ENCODE results near the gene COX4I2.

COX4I2 gene

GRCh38 chr20:31637660-31638059 is at the start of gene COX4I2:
Gene COX4I2, plus strand, starts transcription at chr20:31637912. Its CDS starts 1,106 bp downstream, at chr20:31639018.
- Histone ChIP-seq H3K27me3 (ENCODE audit: insufficient read depth, low read length) (peaks cover 6% of the 10 kb centered on the region; the same call in 1 of the 2 replicates), H3F3A (ENCODE audit: insufficient read depth, low read length) (no peaks in the 10 kb centered on the region)

DNA sequence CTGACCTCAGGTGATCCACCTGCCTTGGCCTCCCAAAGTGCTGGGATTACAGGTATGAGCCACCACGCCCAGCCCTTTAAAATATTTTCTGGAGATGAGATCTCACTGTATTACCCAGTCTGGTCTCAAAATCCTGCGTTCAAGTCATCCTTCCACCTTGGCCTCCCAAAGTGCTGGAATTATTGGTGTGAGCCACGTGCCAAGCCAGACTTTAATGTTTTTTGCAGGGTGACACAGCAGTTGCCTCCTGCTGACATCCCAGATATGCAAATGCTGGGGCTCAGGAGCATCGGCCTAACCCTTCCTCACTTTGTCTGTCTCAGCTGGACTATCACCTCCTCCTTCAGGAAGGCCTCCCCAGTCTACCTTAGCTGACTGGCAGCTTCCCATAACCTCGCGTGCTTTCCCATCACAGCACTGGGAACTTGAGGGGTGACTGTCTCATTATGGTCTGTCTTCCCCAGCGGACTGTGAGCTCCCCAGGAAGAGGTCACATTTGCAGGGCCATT is 46.9 kb upstream of the COX4I2 start:
- Histone ChIP-seq H4K20me1 (ENCODE audit: insufficient read depth, low read length) (no peaks in the 10 kb centered on the region), H3F3A (ENCODE audit: insufficient read depth, low read length) (no peaks in the 10 kb centered on the region; the same call in 1 of the 2 replicates), H3K27ac (ENCODE audit: low read depth, low read length, poor library complexity, severe bottlenecking) (no peak overlapping the region), H3K9me2 (ENCODE audit: low read depth, low read length) (no peaks in the 10 kb centered on the region), H2AFZ (ENCODE audit: low read length) (no peak overlapping the region), H3K27me3 (ENCODE audit: insufficient read depth, low read length) (no peaks in the 10 kb centered on the region), H3K36me3 (ENCODE audit: insufficient read depth, low read length) (no peaks in the 10 kb centered on the region), H3K9me3 (ENCODE audit: low read length) (no peaks in the 10 kb centered on the region), H3K4me3 (ENCODE audit: low read depth, low read length, poor library complexity, severe bottlenecking) (no peak overlapping the region), H3K79me2 (ENCODE audit: insufficient read depth, low read length) (no peaks in the 10 kb centered on the region), H3K9ac (ENCODE audit: low read length) (no peak overlapping the region), H3K4me1 (ENCODE audit: insufficient read depth, low read length, severe bottlenecking) (peaks cover 15% of the 10 kb centered on the region), H3K4me2 (ENCODE audit: low read length) (no peak overlapping the region)
- TF ChIP-seq, protein P1, sequence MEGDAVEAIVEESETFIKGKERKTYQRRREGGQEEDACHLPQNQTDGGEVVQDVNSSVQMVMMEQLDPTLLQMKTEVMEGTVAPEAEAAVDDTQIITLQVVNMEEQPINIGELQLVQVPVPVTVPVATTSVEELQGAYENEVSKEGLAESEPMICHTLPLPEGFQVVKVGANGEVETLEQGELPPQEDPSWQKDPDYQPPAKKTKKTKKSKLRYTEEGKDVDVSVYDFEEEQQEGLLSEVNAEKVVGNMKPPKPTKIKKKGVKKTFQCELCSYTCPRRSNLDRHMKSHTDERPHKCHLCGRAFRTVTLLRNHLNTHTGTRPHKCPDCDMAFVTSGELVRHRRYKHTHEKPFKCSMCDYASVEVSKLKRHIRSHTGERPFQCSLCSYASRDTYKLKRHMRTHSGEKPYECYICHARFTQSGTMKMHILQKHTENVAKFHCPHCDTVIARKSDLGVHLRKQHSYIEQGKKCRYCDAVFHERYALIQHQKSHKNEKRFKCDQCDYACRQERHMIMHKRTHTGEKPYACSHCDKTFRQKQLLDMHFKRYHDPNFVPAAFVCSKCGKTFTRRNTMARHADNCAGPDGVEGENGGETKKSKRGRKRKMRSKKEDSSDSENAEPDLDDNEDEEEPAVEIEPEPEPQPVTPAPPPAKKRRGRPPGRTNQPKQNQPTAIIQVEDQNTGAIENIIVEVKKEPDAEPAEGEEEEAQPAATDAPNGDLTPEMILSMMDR (IDR thresholded peaks at IDR 0.05; ENCODE audit: low read length), result no peak
- no peak for TF ChIP-seq EZH2 (IDR thresholded peaks at IDR 0.05; ENCODE audit: borderline replicate concordance, low read length)

More at GRCh38 chr20:31637660-31638059, at the start of gene COX4I2:
- no peaks in the 10 kb centered on the region for H3K9me2 ChIP-seq (ENCODE audit: low read depth, low read length)
- no peaks in the 10 kb centered on the region for H3K36me3 ChIP-seq (ENCODE audit: insufficient read depth, low read length)
- no peaks in the 10 kb centered on the region for H3K9me3 ChIP-seq (ENCODE audit: low read length)
- no peak within 1 kb of the TSS for H3K9ac ChIP-seq (ENCODE audit: low read length)
- no peak within 1 kb of the TSS for H3K4me3 ChIP-seq (ENCODE audit: low read depth, low read length, poor library complexity, severe bottlenecking)
- no peaks in the 10 kb centered on the region for H3K79me2 ChIP-seq (ENCODE audit: insufficient read depth, low read length)
- no peaks in the 10 kb centered on the region for H4K20me1 ChIP-seq (ENCODE audit: insufficient read depth, low read length)
- no peak within 1 kb of the TSS for H2AFZ ChIP-seq (ENCODE audit: low read length)
- TF ChIP-seq, protein P1 (IDR thresholded peaks at IDR 0.05; ENCODE audit: low read length), result no peak
- no peak for TF ChIP-seq EZH2 (IDR thresholded peaks at IDR 0.05; ENCODE audit: borderline replicate concordance, low read length)
- H3K4me1 ChIP-seq (ENCODE audit: insufficient read depth, low read length, severe bottlenecking), result no peaks in the 10 kb centered on the region
- no peak within 1 kb of the TSS for H3K4me2 ChIP-seq (ENCODE audit: low read length)
- H3K27ac ChIP-seq (ENCODE audit: low read depth, low read length, poor library complexity, severe bottlenecking), result no peak within 1 kb of the TSS

DNA sequence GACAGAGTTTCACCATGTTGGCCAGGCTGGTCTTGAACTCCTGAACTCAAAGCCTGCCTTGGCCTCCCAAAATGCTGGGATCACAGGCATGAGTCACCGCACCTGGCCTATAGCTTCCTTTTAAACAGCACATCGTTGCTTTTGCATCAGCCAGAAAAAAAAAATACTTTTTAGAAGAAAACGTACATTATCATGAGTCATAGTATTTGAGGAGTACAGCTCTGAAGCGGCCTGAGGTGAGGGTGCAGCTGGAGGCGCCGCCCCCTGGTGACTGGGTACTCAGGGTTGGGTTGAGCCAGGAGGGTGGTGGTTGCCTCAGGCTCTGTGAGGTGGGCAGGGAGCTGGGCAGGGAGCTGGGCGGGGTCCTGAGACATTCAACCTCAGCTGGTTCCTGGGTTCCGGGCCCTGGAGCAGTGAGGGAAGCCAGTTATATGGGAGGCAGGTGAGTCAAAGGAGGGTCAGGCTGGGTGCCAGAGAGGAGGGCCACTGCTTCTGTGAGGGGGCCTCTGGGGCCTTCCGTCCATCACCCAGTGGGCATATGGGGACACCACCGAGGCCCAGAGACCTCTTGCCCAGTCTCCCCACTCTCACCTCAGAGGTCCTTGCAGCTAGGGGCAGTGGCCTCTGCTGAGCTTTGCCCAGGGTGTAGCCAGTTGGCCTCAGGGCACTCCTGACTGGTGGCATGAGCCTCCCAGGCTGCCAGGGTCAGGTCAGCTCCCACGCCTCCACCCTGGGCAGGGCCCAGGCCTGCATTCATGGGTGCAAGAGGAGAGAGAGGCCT is 44.3 kb upstream of the COX4I2 start:
- H3K4me2 ChIP-seq (ENCODE audit: low read length), result no peak overlapping the region
- H3K79me2 ChIP-seq (ENCODE audit: insufficient read depth, low read length), result no peaks in the 10 kb centered on the region
- no peak overlapping the region for H3K27ac ChIP-seq (ENCODE audit: low read depth, low read length, poor library complexity, severe bottlenecking)
- TF ChIP-seq, protein P1 (IDR thresholded peaks at IDR 0.05; ENCODE audit: low read length), result no peak
- no peak for TF ChIP-seq EZH2 (IDR thresholded peaks at IDR 0.05; ENCODE audit: borderline replicate concordance, low read length)
- H2AFZ ChIP-seq (ENCODE audit: low read length), result no peak overlapping the region
- H3K36me3 ChIP-seq (ENCODE audit: insufficient read depth, low read length), result no peaks in the 10 kb centered on the region
- no peaks in the 10 kb centered on the region for H4K20me1 ChIP-seq (ENCODE audit: insufficient read depth, low read length)
- no peaks in the 10 kb centered on the region for H3K9me3 ChIP-seq (ENCODE audit: low read length)
- no peak overlapping the region for H3K9ac ChIP-seq (ENCODE audit: low read length)
- H3F3A ChIP-seq (ENCODE audit: insufficient read depth, low read length), result no peaks in the 10 kb centered on the region; the same call in 1 of the 2 replicates
- H3K27me3 ChIP-seq (ENCODE audit: insufficient read depth, low read length), result no peaks in the 10 kb centered on the region
- no peak overlapping the region for H3K4me3 ChIP-seq (ENCODE audit: low read depth, low read length, poor library complexity, severe bottlenecking)
- H3K4me1 ChIP-seq (ENCODE audit: insufficient read depth, low read length, severe bottlenecking), result peaks cover 7% of the 10 kb centered on the region
- no peaks in the 10 kb centered on the region for H3K9me2 ChIP-seq (ENCODE audit: low read depth, low read length)
